H7 (cell line): ENCODE data around the gene ZDHHC14. TPM values are rescaled to one million over a fixed set of nuclear protein-coding genes. Genes with fewer than 3 reads are reported as not detected.
"Not testable (repeated sequence)": the region's sequence is repeated elsewhere in the genome, so short reads cannot be mapped to it uniquely, and the experiment has no call there.

Experiments
- DNase-seq: peaks from one replicate; pipeline ENCODE4 v3.0.0; 2012
- H3K27me3 ChIP-seq: 2 replicates; pipeline ENCODE4 v1.6.0; 2011; ENCODE audit warnings: mild to moderate bottlenecking, low read length; ENCODE audit not compliant: control insufficient read depth, insufficient read depth
- H3K36me3 ChIP-seq: replicated peaks from 2 replicates; pipeline ENCODE4 v1.5.1; 2011; ENCODE audit warnings: low read length; ENCODE audit not compliant: control insufficient read depth, insufficient read depth
- H3K4me3 ChIP-seq: 2 replicates; pipeline ENCODE4 v1.5.1; 2011; ENCODE audit warnings: low read depth, mild to moderate bottlenecking, control low read depth, low read length, moderate library complexity; ENCODE audit not compliant: insufficient read depth
- total RNA-seq: library from RNA; depleted of rRNA; stranded (reverse); fragments of >200 nt; shearing (Covaris generic); gene quantifications from 2 replicates; pipeline ENCODE4 v1.2.3, GENCODE V29; 2014

Gene ZDHHC14
- total RNA-seq, 1 experiment from 2014 or later: 1.1 TPM

- DNase-seq: no peak
- Histone ChIP-seq H3K36me3 (no peaks in the 10 kb centered on the region), H3K27me3 (no peaks in the 10 kb centered on the region), H3K4me3 (no peak overlapping the region)
Measured at GRCh38 chr6:157454762-157455714, 74.0 kb downstream of the ZDHHC14 start.

GRCh38 chr6:157455731-157456523 lies 74.9 kb downstream of the ZDHHC14 start:
- H3K4me3 ChIP-seq: no peak overlapping the region
- no peak for DNase-seq
- H3K36me3 ChIP-seq: no peaks in the 10 kb centered on the region
- H3K27me3 ChIP-seq: no peaks in the 10 kb centered on the region

DNA sequence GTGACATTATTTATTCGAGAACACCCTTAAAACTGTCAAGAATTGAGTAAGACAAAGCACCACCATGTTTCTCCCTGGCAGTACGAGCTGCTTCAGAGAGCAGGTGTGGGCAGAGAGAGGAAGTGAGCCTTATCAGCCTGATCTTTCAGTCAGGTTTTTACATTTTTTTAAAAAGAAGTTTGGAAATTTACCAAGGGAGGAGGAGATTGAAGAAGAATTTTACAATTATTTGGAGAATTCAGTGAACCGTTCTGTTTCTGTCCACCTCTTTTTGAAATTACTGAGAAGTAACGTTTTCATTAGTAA lies 75.5 kb downstream of the ZDHHC14 start:
- no peak for DNase-seq
- no peaks in the 10 kb centered on the region for H3K36me3 ChIP-seq
- no peaks in the 10 kb centered on the region for H3K27me3 ChIP-seq
- no peak overlapping the region for H3K4me3 ChIP-seq

DNA sequence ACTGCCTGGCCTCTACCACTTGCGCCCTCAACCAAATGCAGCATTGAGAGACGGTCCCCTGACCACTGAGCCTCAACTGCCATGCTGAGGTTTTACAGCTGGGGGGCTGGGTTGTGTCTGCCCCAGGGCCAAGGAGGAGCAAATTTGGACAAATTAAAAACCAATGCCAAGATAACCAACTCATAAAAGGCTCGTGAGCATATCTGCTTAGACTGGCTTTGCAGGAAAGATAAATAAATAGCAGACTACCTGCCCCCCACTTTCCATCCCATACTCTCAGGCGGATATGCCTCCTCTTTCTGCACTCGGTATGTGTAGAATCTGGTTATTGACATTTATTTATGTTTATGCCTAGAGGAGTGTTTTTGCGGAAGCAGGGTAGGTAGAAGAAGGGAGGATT lies 76.8 kb downstream of the ZDHHC14 start:
- H3K27me3 ChIP-seq: no peaks in the 10 kb centered on the region
- H3K36me3 ChIP-seq: no peaks in the 10 kb centered on the region
- H3K4me3 ChIP-seq: no peak overlapping the region
- DNase-seq: no peak

DNA sequence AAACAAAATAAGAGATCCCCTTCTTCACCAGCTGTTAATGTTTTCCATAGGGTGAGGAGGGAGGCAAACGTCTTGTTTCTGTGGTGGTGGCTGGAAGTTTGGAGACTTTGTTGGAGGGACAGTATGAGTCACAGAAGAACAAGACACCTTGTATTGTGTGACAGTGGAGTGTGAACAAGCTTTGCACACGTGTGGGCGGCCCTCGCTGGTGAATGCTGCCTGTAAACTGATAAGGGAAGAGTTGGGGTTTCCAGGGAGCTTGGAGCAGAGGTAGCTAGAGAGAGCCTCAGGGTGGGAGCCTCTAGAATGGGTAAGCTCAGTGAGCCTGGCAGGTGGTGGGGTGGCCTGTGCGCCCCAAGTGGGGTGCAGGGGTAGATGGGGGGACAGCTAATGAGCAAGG lies 78.3 kb downstream of the ZDHHC14 start:
- no peak for DNase-seq
- Histone ChIP-seq H3K27me3 (no peaks in the 10 kb centered on the region), H3K4me3 (no peak overlapping the region), H3K36me3 (no peaks in the 10 kb centered on the region)

DNA sequence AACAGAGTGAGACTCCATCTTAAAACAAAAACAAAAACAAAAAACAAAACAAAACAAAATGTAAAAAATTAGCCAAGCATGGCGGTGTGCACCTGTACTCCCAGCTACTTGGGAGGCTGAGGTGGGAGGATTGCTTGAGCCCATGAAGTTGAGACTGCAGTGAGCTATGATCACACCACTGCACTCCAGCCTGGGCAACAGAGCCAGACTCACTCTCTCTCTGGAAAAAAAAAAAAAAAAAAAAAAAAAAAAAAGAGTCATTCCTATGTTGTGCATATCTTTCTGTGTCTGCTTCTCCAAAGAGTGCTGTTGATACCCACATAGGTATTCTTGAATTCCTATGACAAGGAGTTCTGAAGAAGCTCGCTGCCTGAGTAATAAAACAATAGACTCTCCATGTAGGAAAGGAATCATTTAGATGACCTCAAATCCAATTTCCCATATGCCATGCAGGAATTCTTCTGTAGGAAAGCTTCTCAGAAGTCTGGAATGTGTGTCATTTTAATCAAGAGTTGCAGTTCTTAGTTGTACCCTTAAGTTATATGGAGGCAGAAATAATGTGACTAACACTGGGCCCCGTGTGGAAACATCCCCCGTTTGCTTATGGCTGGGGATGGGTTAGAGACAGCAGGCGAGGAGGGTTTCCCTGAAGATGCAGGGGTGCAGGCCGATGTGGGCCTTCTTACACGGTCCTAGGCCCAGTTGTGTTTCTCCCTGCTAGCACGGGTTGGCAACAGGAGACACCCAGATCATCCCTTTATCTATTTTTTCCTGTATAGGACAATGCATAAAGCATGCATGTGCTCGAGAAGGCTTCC lies 79.4 kb downstream of the ZDHHC14 start:
- H3K36me3 ChIP-seq: no peaks in the 10 kb centered on the region
- H3K27me3 ChIP-seq: no peaks in the 10 kb centered on the region
- no peak overlapping the region for H3K4me3 ChIP-seq
- no peak for DNase-seq

GRCh38 chr6:157461000-157461915 lies 80.3 kb downstream of the ZDHHC14 start:
- Histone ChIP-seq H3K27me3 (no peaks in the 10 kb centered on the region), H3K4me3 (no peak overlapping the region), H3K36me3 (no peaks in the 10 kb centered on the region)
- peak; percentile 66 for DNase-seq

DNA sequence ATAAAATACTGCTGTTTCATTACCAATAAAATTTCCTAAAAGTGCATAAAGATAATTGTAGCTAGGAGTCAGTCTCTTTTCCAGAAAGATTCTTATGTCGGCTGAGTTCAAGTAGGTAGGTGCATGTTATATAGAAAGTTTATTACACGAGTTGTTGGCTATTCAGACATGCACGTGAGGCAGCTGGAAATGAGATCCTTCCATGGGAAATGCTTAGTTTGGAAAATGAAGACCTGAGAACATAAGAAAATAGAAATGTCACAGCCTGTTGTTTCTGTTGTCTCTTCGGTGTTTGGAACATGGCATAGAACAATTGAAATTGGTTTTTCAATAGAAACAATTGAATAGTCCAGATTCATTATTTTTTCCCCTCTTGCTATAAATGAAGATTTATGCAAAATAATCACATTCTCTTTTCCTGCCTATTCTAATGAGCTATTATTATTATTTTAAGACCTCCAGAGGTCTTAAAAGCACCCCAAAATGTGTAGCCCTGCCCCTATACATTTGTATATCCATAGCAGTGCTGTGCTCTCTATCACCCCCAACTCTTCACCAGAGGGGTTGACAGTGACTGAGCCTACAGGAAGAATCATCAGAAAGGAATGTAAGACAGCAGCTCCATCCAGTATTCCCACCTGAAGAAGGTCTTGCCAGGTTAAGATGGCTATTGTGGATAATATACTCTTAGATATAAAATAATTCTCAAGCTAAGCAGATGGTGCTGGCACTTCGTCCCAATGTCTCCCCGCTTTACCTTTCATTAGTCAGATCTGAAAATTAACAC lies 82.2 kb downstream of the ZDHHC14 start:
- Histone ChIP-seq H3K4me3 (no peak overlapping the region), H3K36me3 (no peaks in the 10 kb centered on the region), H3K27me3 (no peaks in the 10 kb centered on the region)
- DNase-seq: peak; percentile 61

DNA sequence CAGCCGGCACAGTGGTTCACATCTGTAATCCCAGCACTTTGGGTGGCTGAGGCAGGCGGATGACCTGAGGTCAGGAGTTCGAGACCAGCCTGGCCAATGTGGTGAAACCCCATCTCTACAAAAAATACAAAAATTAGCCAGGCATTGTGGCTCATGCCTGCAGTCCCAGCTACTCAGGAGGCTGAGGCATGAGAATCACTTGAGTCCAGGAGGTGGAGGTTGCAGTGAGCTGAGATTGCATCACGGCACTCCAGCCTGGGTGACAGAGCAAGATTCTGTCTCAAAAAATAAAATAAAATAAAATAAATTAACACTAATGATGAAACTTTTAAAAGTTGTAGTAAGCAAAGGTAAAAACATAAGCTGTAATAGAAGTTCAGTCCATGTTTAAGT lies 82.7 kb downstream of the ZDHHC14 start:
- not testable (repeated sequence) for H3K36me3 ChIP-seq, H3K4me3 ChIP-seq, DNase-seq, H3K27me3 ChIP-seq

DNA sequence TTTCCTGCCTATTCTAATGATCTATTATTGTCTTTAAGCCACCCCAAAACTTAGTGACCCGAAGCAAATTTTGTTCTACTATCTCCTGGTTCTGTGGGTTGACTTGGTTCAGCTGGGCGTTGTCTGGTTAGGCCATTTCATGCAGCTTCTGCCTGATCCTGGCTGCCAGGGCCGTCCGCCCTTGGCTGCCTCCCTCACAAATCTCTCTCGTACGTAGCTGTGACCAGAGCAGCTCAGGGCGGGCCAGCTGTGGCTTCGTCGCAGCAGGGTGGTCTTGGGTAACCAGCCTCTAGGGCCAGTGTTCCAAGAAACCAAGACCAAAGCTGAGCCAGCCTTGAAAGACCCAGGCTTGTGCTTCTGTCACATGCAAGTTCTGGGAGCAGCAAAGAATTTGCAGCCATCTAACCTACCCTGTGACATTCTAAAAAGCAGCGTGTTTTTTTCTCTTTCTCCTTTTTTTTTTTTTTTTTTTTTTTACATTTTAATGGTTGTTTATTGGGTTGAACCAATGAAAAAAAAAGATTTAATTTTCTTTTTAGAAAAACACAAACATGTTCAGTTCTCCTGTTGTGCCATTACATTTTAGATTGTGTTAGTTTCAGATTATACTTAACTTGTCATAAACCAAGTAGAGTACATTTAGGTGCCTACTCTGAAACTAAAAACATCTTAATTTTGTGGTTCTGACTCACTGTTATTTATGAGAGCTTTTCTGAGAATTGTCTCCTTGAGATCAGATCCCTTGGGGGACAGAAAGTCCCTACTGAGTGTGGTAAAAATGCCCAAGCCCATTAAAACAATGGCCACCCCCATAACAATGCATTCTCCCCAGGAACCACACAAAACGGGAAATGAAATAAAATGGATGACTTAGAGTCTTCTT lies 83.9 kb downstream of the ZDHHC14 start:
- no peaks in the 10 kb centered on the region for H3K36me3 ChIP-seq
- no peaks in the 10 kb centered on the region for H3K27me3 ChIP-seq
- DNase-seq: peak; percentile 56
- no peak overlapping the region for H3K4me3 ChIP-seq

DNA sequence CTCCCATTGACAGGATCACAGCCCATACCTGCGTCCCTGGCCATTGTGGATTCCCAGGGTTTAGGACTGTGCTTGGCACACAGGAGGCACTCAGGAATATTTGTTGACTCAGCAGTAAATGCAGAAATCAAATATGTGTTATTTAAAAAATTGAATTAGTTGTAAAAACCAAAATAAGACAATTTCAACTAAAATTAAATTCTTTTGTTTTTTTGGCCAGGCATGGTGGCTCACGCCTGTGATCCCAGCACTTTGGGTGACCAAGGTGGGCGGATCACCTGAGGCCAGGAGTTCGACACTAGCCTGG lies 85.3 kb downstream of the ZDHHC14 start:
- no peak for DNase-seq
- Histone ChIP-seq H3K4me3 (no peak overlapping the region), H3K27me3 (no peaks in the 10 kb centered on the region), H3K36me3 (no peaks in the 10 kb centered on the region)

- not testable (repeated sequence) for DNase-seq, H3K27me3 ChIP-seq, H3K4me3 ChIP-seq, H3K36me3 ChIP-seq
Measured at GRCh38 chr6:157467339-157467738, 86.3 kb downstream of the ZDHHC14 start.
